Epithelial cell of esophagus (primary cell): Measurements from ENCODE around the gene NSF.
"Not testable (repeated sequence)": the region's sequence is repeated elsewhere in the genome, so short reads cannot be mapped to it uniquely, and the experiment has no call there.

Experiments
- DNase-seq: peaks from one replicate; pipeline ENCODE4 v3.0.0; 2010; ENCODE audit warnings: low read depth
- H3K4me3 ChIP-seq: 2 replicates; pipeline ENCODE4 v1.5.1; 2011; ENCODE audit warnings: mild to moderate bottlenecking, low read length, control low read depth
- CTCF ChIP-seq: IDR thresholded peaks from 2 replicates; pipeline ENCODE4 v1.5.1; 2011; ENCODE audit warnings: low read depth, mild to moderate bottlenecking, low read length, control low read depth, inconsistent platforms; ENCODE audit not compliant: insufficient read depth; ENCODE audit errors: missing control alignments

Gene NSF

GRCh38 chr17:46792071-46792470 lies 201.6 kb downstream of the NSF start:
- H3K4me3 ChIP-seq: no peak overlapping the region
- DNase-seq: no peak
- no peak for TF ChIP-seq CTCF

- not testable (repeated sequence) for DNase-seq, H3K4me3 ChIP-seq
Measured at GRCh38 chr17:46793023-46793422, 202.6 kb downstream of the NSF start.

DNA sequence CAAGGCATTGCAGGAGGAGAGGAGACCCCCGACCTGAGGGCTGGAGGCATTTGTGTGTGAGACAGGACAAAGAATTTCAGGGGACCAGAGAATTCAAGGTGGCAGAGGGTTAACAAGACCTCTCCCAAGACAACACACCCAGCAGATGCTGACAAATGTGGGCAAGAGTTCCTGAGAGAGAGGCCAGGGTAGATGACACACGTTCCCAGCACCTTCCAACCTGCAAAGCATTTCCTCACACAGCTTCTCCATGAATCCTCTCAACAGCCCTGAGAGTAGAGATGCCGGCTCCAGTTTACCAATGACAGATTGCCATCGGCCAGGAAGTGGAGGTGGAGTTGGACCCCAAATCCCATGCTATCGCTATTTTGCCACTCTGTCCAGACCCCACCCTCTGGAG lies 203.1 kb downstream of the NSF start:
- no peak for TF ChIP-seq CTCF
- no peak overlapping the region for H3K4me3 ChIP-seq
- DNase-seq: no peak

GRCh38 chr17:46794318-46794717 lies 203.8 kb downstream of the NSF start:
- no peak for TF ChIP-seq CTCF
- no peak overlapping the region for H3K4me3 ChIP-seq

DNA sequence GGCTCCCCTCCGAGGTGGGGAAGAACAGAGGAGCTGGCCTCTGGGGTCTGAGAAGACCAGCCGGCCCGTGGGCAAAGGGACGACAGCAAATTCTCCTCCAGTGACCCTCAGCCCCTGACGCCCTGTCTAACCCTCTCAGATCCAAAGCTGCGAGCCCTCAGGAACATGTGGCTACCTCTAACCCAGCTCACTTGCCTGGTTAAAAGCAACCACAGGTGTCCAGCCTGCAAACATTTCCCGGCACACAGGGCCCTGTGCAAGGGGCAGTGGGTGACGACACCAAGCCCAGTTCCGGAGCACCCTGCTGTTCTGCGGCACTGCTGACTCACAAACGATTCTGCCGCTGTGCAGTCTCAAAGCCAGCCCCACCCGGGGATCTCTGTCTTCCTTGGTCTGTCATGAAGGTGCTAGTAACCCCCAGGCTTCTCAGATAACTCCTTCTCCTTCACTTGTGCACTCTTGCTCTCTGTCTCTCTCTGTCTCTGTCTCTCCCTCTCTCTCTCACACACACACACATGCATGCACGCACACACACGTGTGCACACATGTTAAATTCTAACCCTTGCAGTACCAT lies 205.0 kb downstream of the NSF start:
- H3K4me3 ChIP-seq: no peak overlapping the region
- no peak for TF ChIP-seq CTCF

More at GRCh38 chr17:46794318-46794717, 203.8 kb downstream of the NSF start:
- no peak for DNase-seq

GRCh38 chr17:46796084-46796483 lies 205.6 kb downstream of the NSF start:
- TF ChIP-seq CTCF: no peak
- no peak for DNase-seq
- H3K4me3 ChIP-seq: no peak overlapping the region

More for the DNA sequence above, 205.0 kb downstream of the NSF start:
- peak; percentile 44 for DNase-seq

GRCh38 chr17:46796524-46796923 lies 206.1 kb downstream of the NSF start:
- no peak for DNase-seq
- no peak overlapping the region for H3K4me3 ChIP-seq
- TF ChIP-seq CTCF: no peak
